Aorta (tissue), 5 donors: ENCODE data around the gene SDCBP2. TPM values are rescaled to one million over a fixed set of nuclear protein-coding genes. Genes with fewer than 3 reads are reported as not detected.

Experiments used
- ATAC-seq: fragments of 200-7000 bp; cut with Tn5 transposase; one replicate; pipeline ENCODE4 v1.9.1; 2022; ENCODE audit warnings: moderate library complexity; ENCODE audit not compliant: low FRiP score
- DNase-seq, 2 donors: peaks; one replicate each; pipeline ENCODE4 v3.0.0-alpha.2; 2020
- H3K27ac ChIP-seq, 2 donors: one replicate each; pipeline ENCODE4 v1.5.1; 2013; ENCODE audit warnings: low read length in 2 of 2, mild to moderate bottlenecking in 2 of 2, moderate library complexity in 2 of 2, control low read depth in 1 of 2, inconsistent platforms in 1 of 2, low read depth in 1 of 2
- H3K27me3 ChIP-seq, 2 donors: one replicate each; pipeline ENCODE4 v1.6.1; 2013; ENCODE audit warnings: control low read depth in 1 of 2, low read length in 1 of 2, mild to moderate bottlenecking in 1 of 2, moderate library complexity in 1 of 2; ENCODE audit not compliant: insufficient read depth in 2 of 2, control insufficient read depth in 1 of 2
- H3K36me3 ChIP-seq, 2 donors: one replicate each; pipeline ENCODE4 v1.6.1; 2013; ENCODE audit warnings: control low read depth in 1 of 2, low read length in 1 of 2, mild to moderate bottlenecking in 1 of 2; ENCODE audit not compliant: insufficient read depth in 2 of 2, control insufficient read depth in 1 of 2
- H3K4me1 ChIP-seq, 2 donors: one replicate each; pipeline ENCODE4 v1.6.1; 2013; ENCODE audit warnings: low read length in 2 of 2, control low read depth in 1 of 2, mild to moderate bottlenecking in 1 of 2, moderate library complexity in 1 of 2; ENCODE audit not compliant: insufficient read depth in 2 of 2, control insufficient read depth in 1 of 2
- H3K4me3 ChIP-seq, 2 donors: one replicate each; pipeline ENCODE4 v1.5.1; 2013; ENCODE audit warnings: low read length in 2 of 2, control low read depth in 1 of 2, mild to moderate bottlenecking in 1 of 2
- H3K9me3 ChIP-seq: one replicate; pipeline ENCODE4 v1.6.1; 2013; ENCODE audit warnings: mild to moderate bottlenecking, low read length; ENCODE audit not compliant: control insufficient read depth
- WGBS, 2 donors: extraction: QIAGEN DNeasy Blood & Tissue Kit; methylation state at CpG; one replicate each; pipeline ENCODE4 v1.1.7; 2013; 5-methylcytosine and 5-hydroxymethylcytosine counted together
- intact Hi-C, 2 donors: fragments of 100-400 bp; cut with DNase I; formaldehyde crosslinking; loops; one replicate each; pipeline versions ENCODE4 v1.14.2 to v1.15.0; 2022
- polyA plus RNA-seq, 2 donors: library from polyadenylated mRNA; stranded (reverse); fragments of 200-250 nt; gene quantifications; one replicate each; pipeline ENCODE4 v1.2.3, GENCODE V29; 2013
- total RNA-seq, 2 donors: library from RNA; stranded (reverse); fragmentation: NEBNext Ultra II Directional; extraction: Animal tissue kit (Norgen Biotek cat#: 25700); gene quantifications; one replicate each; pipeline ENCODE4 v1.2.1, GENCODE V29; 2021
- donor health status: healthy with polysubstance abuse.
- donor health status: Bipolar disorder and iron deficiency.
- donor health status: DM: no; HTN: no; CAD: no.
- donor health status: DM: no; HTN: no; CAD: no.
- donor health status: DM: yes; HTN: yes; CAD: no.

SDCBP2 gene
- total and polyA plus RNA-seq, 4 donors, result 4.0 to 63.4 (median 6.1) TPM

GRCh38 chr20:1327241-1327653, 1.7 kb downstream of the SDCBP2 start:
- DNase-seq (no peak), ATAC-seq (no peak)
- H3K27ac ChIP-seq, result no peak overlapping the region
- no peaks in the 10 kb centered on the region for H3K4me1 ChIP-seq
- intact Hi-C loops, result loop anchor here (5.0 to 10.0 kb wide), 2 partner anchors 135 to 1328 kb away; partner anchors contain the start of gene NOP56 (in 1 of the 2)
- H3K36me3 ChIP-seq, result no peaks in the 10 kb centered on the region
- H3K9me3 ChIP-seq, result no peaks in the 10 kb centered on the region
- no peak overlapping the region for H3K4me3 ChIP-seq
- WGBS, 2 donors, result 79 to 84% methylated on average over 8 of the region's 8 CpGs
- no peaks in the 10 kb centered on the region for H3K27me3 ChIP-seq

- WGBS, 2 donors, result 27 to 33% methylated on average over 10 of the region's 10 CpGs
- H3K36me3 ChIP-seq, result no peaks in the 10 kb centered on the region
- H3K4me1 ChIP-seq, result no peaks in the 10 kb centered on the region
- ATAC-seq, result no peak
- DNase-seq, result no peak
- H3K9me3 ChIP-seq, result no peaks in the 10 kb centered on the region
- H3K27me3 ChIP-seq, result no peaks in the 10 kb centered on the region
- H3K27ac ChIP-seq, result peak overlapping the region in 1 of 2 donors; percentile 94
- intact Hi-C loops, result loop anchor here (5.0 to 10.0 kb wide), 2 partner anchors 136 to 1329 kb away; partner anchors contain the start of gene NOP56 (in 1 of the 2)
- H3K4me3 ChIP-seq, result peak overlapping the region; percentile 74 to 95
These were observed 2.7 kb downstream of the SDCBP2 start for GRCh38 chr20:1326031-1326930.

GRCh38 chr20:1325173-1326030, 3.5 kb downstream of the SDCBP2 start:
- ATAC-seq (peak; percentile 97), DNase-seq (peak; percentile 99 to 100)
- no peaks in the 10 kb centered on the region for H3K36me3 ChIP-seq
- peak overlapping the region; percentile 74 to 95 for H3K4me3 ChIP-seq
- no peaks in the 10 kb centered on the region for H3K27me3 ChIP-seq
- intact Hi-C loops, result loop anchor here (2.0 to 10.0 kb wide), 4 partner anchors 67 to 1329 kb away; partner anchors contain the start of genes FKBP1A (in 2 of the 2), NOP56 (in 1 of the 2) and NSFL1C (in 1 of the 2)
- WGBS, 2 donors, result 0% methylated on average over 56 of the region's 56 CpGs
- H3K9me3 ChIP-seq, result no peaks in the 10 kb centered on the region
- H3K4me1 ChIP-seq, result no peaks in the 10 kb centered on the region
- peak overlapping the region; percentile 62 to 94 for H3K27ac ChIP-seq

DNA sequence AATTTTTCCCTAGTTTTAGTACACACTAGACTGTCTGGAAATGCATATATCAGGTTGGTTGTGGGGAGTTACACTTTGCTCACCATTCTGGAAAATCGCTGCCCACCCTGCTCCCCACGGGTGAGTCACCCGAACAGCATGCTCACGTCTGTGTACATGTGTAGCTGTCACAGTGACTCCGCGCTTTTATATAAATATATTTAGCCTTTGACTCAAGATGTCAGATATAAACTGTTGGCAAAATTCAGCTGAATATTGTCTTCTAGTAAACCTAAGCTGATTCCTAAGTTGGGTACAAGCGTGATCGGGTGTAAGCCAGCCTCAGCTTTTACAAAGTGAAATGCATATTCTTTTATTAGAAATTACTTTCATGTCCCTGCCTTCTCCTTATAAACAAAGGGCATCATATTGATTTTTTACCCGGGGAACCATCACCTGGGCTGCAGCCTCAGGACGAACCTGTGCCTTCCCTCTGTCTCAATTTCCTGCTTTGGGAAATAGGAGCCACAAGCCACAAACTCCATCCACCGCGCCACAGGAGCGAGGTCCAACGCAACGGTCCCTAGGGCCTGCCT, 4.3 kb downstream of the SDCBP2 start:
- Histone ChIP-seq H3K9me3 (no peaks in the 10 kb centered on the region), H3K27ac (peak overlapping the region in 1 of 2 donors; percentile 80), H3K27me3 (no peaks in the 10 kb centered on the region), H3K4me3 (peak overlapping the region; percentile 12 to 61), H3K36me3 (no peaks in the 10 kb centered on the region), H3K4me1 (no peaks in the 10 kb centered on the region)
- DNase-seq (peak in 1 of 2 donors; percentile 84), ATAC-seq (no peak)
- 16% methylated on average over 15 of the region's 15 CpGs for WGBS, 2 donors
- intact Hi-C loops, result loop anchor here (2.0 to 10.0 kb wide), 4 partner anchors 68 to 1330 kb away; partner anchors contain the start of genes FKBP1A (in 2 of the 2), NOP56 (in 1 of the 2) and NSFL1C (in 1 of the 2)

GRCh38 chr20:1323830-1324597, 4.9 kb downstream of the SDCBP2 start:
- 68 to 69% methylated on average over 12 of the region's 12 CpGs for WGBS, 2 donors
- no peaks in the 10 kb centered on the region for H3K9me3 ChIP-seq
- H3K27me3 ChIP-seq, result no peaks in the 10 kb centered on the region
- intact Hi-C loops, result loop anchor here (2.0 to 10.0 kb wide), 3 partner anchors 69 to 1331 kb away; partner anchors contain the start of genes FKBP1A (in 2 of the 2), NOP56 (in 1 of the 2) and NSFL1C (in 1 of the 2)
- no peaks in the 10 kb centered on the region for H3K36me3 ChIP-seq
- H3K4me3 ChIP-seq, result no peak overlapping the region
- DNase-seq (peak in 1 of 2 donors; percentile 63), ATAC-seq (no peak)
- H3K27ac ChIP-seq, result no peak overlapping the region
- H3K4me1 ChIP-seq, result no peaks in the 10 kb centered on the region

GRCh38 chr20:1323256-1323655, 5.7 kb downstream of the SDCBP2 start:
- 59 to 60% methylated on average over 6 of the region's 6 CpGs for WGBS, 2 donors
- Histone ChIP-seq H3K9me3 (no peaks in the 10 kb centered on the region), H3K36me3 (no peaks in the 10 kb centered on the region), H3K4me1 (no peaks in the 10 kb centered on the region), H3K4me3 (no peak overlapping the region), H3K27me3 (no peaks in the 10 kb centered on the region), H3K27ac (no peak overlapping the region)
- ATAC-seq, result no peak
- intact Hi-C loops, result loop anchor here in 1 of 2 donors (10.0 kb wide), 1 partner anchor 1332 kb away; the partner anchor contains the start of gene NOP56
- no peak for DNase-seq

GRCh38 chr20:1322511-1323245, 6.3 kb downstream of the SDCBP2 start:
- H3K27me3 ChIP-seq, result no peaks in the 10 kb centered on the region
- no peaks in the 10 kb centered on the region for H3K36me3 ChIP-seq
- DNase-seq, result peak in 1 of 2 donors; percentile 84
- intact Hi-C loops, result loop anchor here in 1 of 2 donors (10.0 kb wide), 1 partner anchor 1332 kb away; the partner anchor contains the start of gene NOP56
- H3K4me3 ChIP-seq, result no peak overlapping the region
- no peak for ATAC-seq
- H3K27ac ChIP-seq, result no peak overlapping the region
- H3K9me3 ChIP-seq, result no peaks in the 10 kb centered on the region
- H3K4me1 ChIP-seq, result no peaks in the 10 kb centered on the region
- 42 to 47% methylated on average over 11 of the region's 11 CpGs for WGBS, 2 donors
